GM18907 (cell line): ENCODE data around the gene NEDD1.

Experiments
- ATAC-seq: cut with Tn5 transposase; IDR thresholded peaks from one replicate; pipeline ENCODE4 v1.9.1; 2021; ENCODE audit warnings: mild to moderate bottlenecking, moderate library complexity; ENCODE audit not compliant: unreplicated experiment

Gene NEDD1

DNA sequence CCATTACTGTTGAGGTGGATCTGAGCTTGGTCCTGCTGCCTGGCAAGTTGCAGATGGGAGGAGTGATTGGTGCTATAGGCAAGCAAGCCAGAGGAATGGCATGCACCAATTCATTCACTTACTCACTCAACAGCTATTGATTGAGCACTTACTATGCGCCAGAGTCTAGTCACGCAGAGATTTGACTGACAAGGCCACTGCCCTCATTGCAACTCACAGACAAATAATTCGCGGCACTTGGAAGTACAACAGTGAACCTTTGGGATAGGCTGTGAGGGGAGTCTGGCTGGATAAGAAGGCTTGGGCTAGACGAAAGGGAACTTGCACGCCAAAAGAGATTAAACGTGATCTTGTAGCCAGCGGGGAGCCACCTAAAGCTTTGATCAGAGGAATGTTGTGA lies 96.2 kb downstream of the NEDD1 start:
- no peak for ATAC-seq
